Pulmonary artery endothelial cell (primary cell): Measurements from ENCODE around the gene HOXD4. TPM values are rescaled to one million over a fixed set of nuclear protein-coding genes. Genes with fewer than 3 reads are reported as not detected.

Experiments
- DNase-seq: peaks from one replicate; pipeline ENCODE4 v3.0.0-alpha.2; 2011; ENCODE audit warnings: low read depth, low spot score
- total RNA-seq: library from RNA; depleted of rRNA; stranded (reverse); fragments of >200 nt; gene quantifications from 2 replicates; pipeline ENCODE4 v1.2.3, GENCODE V29; 2014

Gene HOXD4
- total RNA-seq, 1 donor from 2014 or later: not detected

DNA sequence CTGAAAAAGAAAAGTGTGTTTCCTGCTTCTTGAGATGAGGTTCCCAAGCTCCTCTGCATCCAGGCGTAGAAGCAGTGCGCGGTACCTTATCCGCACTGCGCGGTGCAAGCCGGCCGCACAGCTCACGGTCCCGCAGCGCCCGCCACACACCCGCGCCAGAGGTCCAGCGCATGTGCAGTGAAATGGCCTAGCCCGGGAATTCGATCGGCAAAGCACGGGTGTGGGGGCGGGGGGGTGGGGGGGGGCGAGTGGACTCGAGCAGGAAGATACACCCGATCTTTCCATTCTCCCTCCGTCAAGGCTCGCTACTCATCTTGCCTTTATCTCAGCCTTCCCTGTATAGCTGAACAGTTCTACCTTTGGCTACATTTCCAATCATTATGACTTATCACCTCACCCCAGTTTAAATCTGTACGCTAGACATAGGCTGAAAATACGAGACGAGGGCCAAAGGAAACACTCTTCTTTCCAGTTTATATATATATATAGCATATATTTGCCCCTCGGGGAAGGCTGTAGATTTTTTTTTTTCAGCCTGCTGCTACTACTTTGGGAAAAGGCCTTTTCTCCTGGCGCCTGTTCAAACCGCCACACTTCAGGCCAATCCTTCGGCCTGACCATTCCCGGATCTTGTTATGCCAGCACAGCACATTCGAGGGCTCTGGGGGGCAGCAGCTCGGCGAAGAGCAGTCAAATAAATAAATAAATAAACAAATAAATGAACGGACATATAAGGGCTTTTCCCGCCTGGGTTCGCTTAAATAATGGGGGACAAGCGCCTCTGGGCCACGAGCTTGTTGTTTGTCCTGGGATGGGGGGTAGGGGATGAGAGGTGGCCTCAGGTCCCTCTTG, 11.5 kb upstream of the HOXD4 start:
- DNase-seq: no peak

DNA sequence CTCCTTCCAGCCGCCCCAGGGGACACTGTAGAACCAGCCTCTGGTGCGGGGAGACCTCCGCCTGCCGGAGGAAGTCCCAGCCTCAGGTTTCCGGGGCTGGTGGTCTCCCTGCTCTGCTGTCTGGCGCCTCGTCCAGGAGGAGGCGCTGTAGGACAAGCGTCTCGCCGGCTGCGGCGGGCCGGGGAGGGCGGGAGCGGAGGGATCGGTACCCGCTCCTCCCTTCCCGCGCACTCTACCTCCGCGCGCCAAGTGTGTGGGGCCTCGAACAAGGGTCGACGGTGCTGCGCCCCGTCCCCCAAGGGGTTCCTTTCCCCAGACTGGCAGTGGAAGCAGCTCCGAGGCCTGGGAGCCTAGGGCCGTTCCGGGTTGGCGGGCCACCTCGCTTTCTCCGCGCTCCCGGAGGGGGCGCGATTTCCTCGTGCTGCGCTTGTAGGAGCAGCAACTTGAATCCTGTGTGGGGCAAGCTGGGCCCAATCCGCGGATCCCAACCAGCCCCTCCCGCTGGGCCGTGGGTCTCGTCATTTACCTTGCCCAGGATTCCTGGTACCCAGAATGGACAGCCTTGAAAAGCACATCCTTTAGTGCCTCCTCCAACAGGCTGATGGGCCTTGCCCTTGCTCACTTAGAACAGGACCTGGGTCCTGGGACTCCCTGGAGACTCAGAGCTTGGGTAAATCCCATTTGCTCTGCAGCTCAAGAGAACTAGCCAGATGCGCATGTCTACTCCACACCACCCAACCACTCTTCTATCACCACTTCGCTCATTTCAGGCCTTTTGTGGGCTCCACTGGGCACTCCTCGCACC, 10.6 kb upstream of the HOXD4 start:
- DNase-seq: no peak

DNA sequence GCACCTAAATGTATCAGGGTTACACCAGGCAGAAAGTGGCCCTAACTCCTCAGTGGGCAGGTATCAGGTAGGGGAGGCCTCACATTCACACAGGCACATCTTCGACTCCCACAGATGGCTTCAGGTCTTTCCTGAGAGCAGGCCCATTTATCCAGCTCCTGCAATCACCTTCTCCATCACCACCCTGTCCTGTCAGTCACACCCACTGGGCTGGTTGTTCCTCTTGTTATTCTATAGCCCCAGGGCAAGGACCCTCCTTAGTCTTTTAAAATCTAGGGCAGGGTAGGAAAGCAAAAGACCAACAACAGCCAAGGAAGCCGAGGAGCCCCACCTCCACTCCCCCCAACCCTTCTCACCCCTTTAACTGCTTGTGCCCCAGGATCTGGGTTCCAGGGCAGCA, 9.1 kb upstream of the HOXD4 start:
- DNase-seq: no peak

DNA sequence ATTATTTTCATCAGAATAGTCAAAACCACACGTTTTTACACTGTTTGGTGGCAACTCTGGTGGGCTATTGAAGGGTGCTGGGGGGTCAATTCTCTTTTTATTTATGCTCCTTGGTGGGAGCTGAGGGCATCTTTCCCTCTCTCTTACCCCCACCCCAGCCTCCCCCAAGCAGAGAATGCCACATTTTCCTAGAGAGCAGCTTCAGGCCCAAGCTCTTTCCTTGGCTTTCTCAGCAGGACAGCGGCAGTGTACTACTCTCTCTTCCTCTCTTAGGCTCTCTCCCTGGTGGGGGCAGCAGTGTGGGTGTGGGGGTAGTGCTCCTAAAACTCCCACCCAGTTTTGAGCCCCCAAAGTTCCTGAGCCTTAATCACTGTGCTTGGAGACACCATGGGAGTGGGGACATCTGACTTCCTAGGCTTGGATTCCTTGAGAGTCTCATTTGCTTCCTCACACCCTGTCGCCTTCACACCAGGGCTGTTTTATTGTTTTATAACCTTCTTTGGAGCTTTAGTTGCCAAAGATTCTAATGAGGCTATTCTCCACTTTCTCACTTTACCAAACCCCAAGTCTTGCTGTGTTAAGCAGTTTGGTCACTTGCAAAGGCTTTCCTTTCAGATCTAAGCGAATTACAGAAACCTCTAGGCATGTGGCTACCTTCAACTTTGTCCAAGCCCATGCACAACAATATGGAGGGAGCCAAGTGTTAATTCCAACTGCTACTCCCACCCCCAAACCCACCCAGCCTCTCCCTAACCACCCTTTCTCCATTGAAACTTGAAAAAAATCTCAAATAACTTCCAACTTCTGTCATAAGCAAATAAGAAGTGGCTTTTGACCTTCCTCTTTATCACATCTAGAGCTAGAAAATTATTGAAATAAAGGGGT, 6.0 kb upstream of the HOXD4 start:
- DNase-seq: no peak

DNA sequence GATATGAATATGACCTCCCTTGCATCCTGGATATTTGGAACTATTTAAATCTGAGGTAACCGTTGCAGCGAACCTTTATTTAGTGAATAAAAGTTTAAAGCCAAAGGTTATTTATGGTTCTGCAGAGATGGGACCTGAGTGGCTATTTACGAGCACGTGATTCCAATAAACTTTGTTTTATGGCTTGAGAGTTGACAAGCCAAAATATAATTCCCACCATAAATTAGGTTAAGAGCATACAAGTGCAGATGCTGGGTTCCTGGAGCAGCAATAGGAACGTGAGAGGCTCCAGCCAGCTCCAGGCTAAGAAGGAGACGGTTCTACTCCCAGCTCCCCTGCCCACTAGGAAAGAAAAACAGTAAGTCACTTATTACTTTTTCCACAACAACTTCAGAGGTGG, 5.2 kb upstream of the HOXD4 start:
- DNase-seq: no peak

DNA sequence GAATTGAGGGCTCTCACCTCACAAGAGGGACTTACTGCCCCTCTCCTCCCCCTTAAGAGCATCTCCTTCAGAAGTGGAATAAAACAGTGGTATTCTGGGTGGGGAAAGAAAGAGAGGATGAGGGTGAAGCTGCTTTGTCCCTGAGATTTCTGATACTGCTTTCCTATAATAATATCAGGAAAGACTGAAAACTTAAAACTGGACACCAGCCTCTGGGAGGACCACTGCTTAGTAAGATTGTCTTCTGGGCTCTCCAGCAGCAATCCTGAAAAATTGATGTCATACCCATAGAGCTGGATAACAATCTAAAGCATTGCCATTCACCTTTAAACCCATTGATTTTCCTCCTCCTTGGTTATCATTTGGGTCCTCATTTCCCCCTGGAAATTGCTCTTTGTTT, 4.7 kb upstream of the HOXD4 start:
- no peak for DNase-seq

DNA sequence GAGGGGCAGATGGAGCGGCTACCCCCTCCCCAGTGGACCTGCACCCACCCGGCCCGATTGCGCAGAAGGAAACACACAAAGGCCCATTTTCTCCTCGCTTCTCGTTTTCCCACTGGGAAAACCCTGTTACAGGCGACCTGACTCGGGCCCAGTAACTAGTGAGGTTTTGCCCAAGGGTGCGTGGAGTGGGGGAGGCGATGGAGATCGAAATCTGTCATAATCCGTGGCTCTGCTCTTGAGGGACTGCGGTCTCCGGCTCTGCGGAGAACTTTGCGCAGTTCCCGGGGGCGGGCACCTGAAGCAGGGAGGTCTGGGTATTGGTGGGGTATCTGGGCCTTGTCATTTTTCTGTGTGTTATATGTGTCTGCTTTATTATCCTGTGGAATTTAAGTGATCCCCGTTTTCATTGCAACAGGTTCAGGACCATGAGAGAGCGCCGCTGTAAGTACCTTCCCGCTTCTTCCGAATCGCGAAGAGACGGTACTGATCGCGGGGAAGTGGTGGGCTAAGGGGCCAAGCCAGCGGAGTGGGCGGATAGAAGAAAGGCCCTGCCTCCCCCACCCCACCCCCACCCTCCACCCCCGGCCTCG, 4.0 kb upstream of the HOXD4 start:
- no peak for DNase-seq

DNA sequence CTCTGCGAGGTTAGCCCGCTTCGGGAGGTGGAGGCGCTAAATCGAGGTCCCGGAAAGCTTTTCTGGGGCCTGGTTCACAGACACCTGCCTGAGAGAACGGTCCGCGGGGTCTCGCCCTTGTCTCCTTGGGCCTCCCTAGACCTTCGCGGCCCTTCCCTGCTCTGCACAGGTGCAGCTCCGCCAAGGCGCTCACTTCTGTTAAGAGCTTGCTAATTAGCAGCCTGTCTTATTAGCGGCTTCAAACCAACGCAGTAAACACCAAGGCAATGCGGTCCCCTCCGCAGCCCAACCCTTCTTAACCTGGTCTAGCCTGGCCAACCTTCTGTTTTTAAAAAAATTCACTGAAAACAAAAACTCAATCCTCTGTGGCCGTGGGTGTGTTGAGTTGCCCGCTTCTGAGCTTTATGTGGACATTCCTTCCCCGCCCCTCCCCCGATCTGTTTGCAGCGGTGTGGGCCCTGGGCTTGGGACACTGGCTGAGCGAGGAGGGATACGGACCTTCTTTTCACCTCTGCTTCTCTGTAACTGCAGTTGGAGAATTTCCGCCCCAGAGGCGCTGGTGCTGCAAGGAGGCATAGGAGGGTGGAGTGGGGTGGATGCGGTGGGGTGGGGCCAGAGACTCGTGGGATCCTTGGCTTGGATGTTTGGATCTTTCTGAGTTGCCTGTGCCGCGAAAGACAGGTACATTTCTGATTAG, 3.4 kb upstream of the HOXD4 start:
- DNase-seq: no peak

DNA sequence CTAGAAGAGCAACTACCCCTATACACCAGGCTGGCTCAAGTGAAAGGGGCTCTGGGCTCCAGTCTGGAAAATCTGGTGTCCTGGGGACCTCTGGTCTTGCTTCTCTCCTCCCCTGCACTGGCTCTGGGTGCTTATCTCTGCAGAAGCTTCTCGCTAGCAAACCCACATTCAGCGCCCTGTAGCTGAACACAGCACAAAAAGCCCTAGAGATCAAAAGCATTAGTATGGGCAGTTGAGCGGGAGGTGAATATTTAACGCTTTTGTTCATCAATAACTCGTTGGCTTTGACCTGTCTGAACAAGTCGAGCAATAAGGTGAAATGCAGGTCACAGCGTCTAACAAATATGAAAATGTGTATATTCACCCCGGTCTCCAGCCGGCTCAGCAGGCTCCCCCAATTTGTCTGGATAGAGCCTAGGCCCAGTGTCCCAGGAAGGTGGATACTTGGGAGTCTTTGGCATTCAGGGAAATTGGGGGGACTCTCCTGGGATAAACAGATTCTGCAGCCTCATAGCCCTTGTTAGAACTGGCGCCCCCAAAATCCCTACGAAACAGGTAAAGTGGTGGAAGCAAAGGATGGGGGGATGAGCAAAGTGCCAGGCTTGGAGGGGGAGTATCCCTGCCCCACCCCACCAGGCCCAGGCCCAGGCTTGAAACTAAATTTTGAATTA, 2.5 kb upstream of the HOXD4 start:
- no peak for DNase-seq

DNA sequence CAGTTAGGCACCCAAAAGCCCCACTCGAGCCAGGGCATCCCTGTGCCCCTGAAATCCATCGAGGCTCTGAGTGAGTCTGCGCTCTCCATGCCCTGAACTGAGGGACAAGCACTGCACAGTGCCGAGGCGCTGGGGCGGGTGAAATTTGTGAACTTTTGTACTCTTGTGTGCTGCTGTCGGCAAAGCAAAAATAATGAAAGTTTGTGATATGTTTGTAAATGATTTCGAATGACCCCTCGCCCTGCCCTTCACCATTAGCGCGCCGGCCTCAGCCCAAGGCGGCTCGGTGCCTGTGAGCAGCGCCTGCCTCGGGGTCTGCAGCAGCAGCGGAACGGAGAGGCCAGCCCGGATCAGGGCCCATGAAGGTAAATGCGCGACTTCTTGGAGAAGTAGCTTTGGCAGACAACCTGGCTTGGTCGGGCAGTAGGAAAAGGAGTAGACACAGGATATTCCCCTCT, 1.8 kb upstream of the HOXD4 start:
- DNase-seq: no peak

DNA sequence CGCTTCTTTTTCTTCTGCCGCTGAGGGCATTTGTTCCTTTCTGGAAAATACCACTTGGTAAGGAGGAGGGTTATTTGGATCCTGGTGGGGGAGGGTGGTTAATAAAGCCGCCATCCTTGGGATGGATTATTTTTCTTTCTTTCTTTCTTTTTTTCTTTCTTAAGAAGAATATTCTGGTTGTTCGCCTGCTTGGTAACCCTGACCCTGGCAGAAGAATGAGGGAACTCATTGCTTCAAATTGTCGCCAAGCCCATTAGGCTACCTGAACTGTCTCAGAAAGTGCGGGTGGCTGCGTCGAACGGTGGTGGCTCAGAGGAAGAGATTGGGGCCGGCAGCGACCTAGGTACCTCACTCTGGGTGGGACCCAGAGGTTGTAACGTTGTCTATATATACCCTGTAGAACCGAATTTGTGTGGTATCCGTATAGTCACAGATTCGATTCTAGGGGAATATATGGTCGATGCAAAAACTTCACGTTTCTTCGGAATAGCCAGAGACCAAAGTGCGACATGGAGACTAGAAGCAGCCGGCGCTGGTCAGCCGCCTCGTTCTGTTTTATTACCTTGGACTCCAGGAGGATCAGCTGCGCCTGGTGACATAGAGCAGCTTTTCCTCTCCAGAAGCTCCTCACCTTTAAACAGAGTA, 1.3 kb upstream of the HOXD4 start:
- DNase-seq: no peak

DNA sequence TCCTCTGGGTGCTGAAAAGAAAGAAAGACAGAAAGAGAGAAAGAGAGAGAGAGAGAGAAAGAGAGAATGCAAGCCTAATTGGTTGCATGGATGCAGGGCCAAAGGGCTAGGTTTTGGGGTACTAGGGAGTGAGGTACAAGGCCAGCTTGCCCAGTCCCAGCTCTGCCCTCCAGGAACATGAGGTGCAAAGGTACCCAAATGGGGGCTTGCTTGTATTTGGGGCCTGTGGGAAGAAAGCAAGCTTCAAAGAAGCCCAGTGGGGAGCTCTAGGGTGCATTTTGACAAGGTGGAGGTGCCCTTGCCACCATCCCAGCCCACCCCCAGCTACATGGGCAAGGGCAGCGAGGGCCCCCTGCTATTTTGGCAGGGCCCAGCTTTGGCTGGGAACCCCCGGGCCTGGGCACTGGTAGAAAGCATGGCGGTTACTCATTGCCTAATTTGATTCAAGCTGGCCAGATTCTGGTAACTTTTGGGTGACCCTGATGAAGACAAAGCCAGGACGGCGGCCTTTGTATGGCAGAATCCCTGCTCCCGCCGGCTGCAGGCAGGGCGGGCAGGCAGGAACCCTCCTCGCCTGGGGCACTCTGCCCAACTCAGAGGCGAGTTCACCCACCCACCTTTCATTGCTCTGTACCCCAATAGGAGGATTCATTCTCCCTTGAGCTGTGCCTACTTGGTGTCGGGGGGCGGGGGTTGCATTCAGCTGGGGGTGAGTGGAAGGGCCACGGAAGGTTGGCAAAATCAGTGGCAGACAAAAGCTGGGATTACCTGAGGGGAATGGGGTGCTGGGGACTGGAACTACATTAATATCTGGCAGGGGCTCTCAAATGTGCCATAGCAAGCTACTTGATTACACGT, 537 bp upstream of the HOXD4 start:
- DNase-seq: no peak

DNA sequence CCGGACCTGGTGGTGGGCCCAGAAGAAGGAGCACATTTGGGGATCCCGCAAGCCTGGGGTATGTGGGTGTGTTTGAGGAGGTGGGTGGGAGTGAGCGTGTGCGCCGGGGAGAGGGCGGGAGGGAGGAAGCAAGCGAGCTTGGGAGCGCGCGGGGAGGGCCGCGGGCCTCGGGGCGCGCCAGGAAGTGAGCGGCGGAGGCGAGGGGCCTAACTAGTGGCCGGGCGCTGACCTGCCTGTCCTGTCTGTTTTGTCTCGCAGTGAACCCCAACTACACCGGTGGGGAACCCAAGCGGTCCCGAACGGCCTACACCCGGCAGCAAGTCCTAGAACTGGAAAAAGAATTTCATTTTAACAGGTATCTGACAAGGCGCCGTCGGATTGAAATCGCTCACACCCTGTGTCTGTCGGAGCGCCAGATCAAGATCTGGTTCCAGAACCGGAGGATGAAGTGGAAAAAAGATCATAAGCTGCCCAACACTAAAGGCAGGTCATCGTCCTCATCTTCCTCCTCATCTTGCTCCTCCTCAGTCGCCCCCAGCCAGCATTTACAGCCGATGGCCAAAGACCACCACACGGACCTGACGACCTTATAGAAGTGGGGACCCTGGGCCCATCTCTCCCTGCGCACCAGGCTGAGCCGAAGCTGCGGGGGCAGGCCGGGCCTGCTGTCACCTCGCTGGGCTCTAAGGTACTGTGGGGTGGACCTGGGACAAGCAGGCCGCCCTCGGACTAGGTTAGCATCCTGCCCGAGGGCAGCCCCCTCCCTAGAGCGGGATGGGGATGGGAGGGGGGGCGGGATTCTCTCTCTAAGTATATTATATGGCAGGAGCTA, 1.2 kb downstream of the HOXD4 start:
- no peak for DNase-seq

DNA sequence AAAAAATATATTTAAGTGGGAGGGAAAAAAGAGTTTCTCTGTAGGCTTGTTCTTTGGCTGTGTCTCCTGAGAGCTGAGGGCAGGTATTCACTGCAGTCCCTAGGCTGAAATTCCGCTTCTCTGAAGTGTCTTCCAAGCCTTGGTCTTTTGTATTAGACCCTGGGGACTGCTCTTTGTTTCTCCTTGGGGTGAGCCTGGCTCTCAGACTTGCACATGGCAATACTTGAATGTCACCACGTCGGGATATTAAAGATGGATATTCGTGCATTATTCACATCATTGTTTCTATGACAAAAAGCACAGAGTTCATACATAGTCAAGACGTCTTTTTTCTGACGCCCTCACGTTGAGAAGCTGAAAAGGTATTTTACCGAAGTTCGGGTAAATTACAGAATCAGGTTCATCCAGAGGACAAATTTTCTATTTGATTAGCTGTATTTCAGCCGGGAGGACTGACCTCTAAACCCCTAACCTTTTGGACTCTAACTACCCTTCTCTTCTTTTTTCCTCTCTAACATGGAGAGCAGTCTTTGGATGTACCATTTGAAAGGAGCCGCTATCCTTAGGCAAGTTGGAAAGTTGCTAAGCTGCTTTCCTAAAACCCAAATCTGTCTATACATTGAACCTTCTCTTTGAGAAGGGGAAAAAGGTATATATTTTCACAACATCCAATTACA, 3.4 kb downstream of the HOXD4 start:
- DNase-seq: no peak

DNA sequence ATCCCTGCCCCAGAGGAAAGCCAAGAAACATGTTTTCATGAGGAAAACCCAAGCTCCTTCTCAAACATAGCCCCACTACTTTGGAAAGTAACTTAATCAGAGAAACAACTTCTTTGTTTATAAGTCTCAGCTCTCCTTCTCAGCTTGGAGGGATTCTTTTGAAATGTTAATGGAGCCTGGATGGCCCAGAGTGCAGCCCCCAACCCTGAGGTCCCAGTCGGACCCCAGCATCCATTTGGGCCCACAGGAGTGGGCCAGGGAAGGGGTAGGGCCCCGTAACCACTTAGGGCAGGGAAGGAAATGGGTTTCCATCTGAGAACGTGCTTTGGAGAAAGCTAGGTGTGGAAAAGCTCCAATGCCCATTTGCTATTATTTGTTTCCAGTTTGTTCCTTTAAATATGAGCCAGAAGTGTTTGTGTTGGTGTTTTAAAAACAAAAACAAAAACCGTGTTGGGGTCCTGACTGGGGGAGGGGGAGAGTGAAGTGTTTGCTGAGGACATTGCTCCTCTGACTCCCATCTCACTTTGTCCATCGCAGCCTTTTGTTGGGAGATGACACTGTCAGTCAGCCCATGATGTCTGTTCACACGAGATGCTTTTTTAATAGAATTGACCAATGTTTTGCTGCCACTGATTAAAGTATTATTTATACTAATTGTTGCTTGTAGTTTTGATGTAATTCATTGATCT, 4.2 kb downstream of the HOXD4 start:
- no peak for DNase-seq

DNA sequence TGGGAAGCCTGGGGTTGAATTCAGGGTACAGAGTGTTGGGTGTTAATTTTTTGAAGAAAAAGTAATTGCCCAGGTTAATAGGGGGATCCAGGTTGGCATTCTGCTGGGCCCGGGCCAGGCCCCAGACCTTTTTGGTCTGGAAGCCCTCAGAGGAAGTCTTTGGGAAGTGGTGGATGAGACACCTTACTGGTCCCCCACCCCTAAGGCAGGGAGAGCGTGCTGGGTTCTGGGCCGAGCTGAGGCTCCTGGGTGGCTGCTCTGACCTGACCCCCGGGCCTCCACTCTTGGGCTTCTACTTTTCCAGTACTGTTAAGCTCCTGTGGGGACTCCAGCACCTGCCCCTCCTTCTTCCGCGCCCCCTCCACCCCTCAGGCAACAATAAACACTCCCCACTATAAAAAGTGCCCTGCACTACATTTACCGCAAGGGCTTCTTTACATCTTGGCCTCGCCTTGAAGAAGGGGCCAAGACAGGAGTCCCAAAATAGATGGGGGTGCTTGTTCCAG, 5.0 kb downstream of the HOXD4 start:
- DNase-seq: no peak
